H1 (cell line): Measurements from ENCODE around the gene HSD17B3. TPM values are rescaled to one million over a fixed set of nuclear protein-coding genes. Genes with fewer than 3 reads are reported as not detected.

Experiments
- CBX5 ChIP-seq: fragments of 300-800, 300-1000 bp; sonication (generic); IDR thresholded peaks from 2 replicates; pipeline ENCODE4 v1.7.1; 2016; ENCODE audit warnings: antibody characterized with exemption, low read length, low read depth
- KDM4A ChIP-seq: IDR thresholded peaks from one replicate; pipeline ENCODE4 v1.7.1; 2012; ENCODE audit warnings: low read depth, mild to moderate bottlenecking, moderate library complexity, low read length, inconsistent platforms; ENCODE audit not compliant: severe bottlenecking
- SIN3A ChIP-seq, 2 experiments: IDR thresholded peaks in 1 of 2; conservative IDR thresholded peaks in 1 of 2; 2 replicates each; pipeline ENCODE4 v1.6.1; 2011 to 2012; ENCODE audit warnings: low read length in 2 of 2, improper control_type of control experiment in 1 of 2, low read depth in 1 of 2, mild to moderate bottlenecking in 1 of 2
- polyA plus RNA-seq, 7 experiments: library from polyadenylated mRNA; depleted of rRNA in 3 of 7; stranded (reverse) in 5 of 7; unstranded in 2 of 7; fragments of >200 nt in 5 of 7; fragments of 200-250 nt in 2 of 7; gene quantifications; 1 replicate in 5 of 7; 2 replicates in 1 of 7; 4 replicates in 1 of 7; pipeline versions ENCODE4 v1.2.1 to v1.2.3, GENCODE V29; 2011 to 2013; ENCODE audit warnings: missing spikeins in 2 of 7, mixed read lengths in 2 of 7
- total RNA-seq: library from RNA; stranded (reverse); fragmentation: NEBNext Ultra II Directional; extraction: Animal tissue kit (Norgen Biotek cat#: 25700); gene quantifications from 2 replicates; pipeline ENCODE4 v1.2.1, GENCODE V29; 2021

The HSD17B3 gene
- total and polyA plus RNA-seq, 2 of the 8 experiments (the other 6 are each of a cell fraction or from before 2014, with no cell fraction given), result not detected

DNA sequence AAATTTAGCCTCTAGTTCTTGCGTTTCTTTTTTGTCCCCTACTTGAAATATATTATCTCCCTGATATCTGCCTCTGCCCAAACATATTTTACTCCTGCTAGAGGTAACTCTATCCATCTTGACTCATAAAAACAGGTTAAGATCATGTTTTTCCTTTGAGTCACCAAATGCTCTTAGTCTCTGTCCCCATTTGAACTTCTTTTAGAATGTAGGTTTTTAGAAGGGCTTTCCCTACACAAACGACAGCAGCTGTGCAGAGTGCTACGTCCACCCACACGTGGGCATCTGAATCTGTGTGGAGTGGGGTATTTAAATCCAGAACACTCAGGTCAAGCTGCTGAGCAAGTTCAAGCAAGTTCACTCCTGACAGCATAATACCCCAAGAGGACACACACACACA, 2.2 kb downstream of the HSD17B3 start (continued):
- TF ChIP-seq KDM4A (no peak), SIN3A (conservative IDR thresholded peaks at IDR 0.05 in 1 of 2, IDR thresholded peaks at IDR 0.05 in 1 of 2; ENCODE audit: low read depth in 1 of 2, low read length in 2 of 2) (no peak), CBX5 (no peak)
